ENCODE data around the gene PRKCSH.
A peak's percentile ranks its signal among the peaks of the same experiment; 100 is the strongest.

Gene PRKCSH

DNA sequence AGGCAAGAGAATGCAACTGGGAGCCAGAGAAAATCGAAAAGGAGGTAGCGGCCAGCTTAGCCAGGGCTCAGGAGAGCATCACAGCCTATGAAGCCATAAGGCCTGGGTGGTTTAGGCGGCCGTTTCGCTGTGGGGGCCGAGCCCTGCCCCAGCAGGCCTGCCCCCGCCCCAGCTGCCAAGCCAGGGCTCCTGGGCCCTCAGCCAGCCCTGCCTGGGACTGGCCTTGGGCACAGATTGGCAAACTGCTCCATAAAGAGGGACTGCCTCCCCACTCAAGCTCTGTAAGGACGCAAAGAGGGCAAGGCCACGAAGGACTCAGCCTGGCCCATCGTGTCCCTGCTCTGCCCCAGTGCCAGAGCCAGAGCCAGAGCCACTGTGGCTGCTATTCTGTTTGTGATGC, 60.0 kb downstream of the PRKCSH start:
- no peak for TF ChIP-seq CTCF (IDR thresholded peaks at IDR 0.05; ENCODE audit: low read length, missing control alignments)
- DNase-seq (ENCODE audit: low read depth): no peak
- no peak overlapping the region for H3K4me3 ChIP-seq (replicated peaks; ENCODE audit: low read depth, low read length)

- DNase-seq (ENCODE audit: low read depth): no peak
- no peak overlapping the region for H3K4me3 ChIP-seq (replicated peaks; ENCODE audit: low read depth, low read length)
- no peak for TF ChIP-seq CTCF (IDR thresholded peaks at IDR 0.05; ENCODE audit: low read length, missing control alignments)
These were observed 60.5 kb downstream of the PRKCSH start for GRCh38 chr19:11495885-11496284.

DNA sequence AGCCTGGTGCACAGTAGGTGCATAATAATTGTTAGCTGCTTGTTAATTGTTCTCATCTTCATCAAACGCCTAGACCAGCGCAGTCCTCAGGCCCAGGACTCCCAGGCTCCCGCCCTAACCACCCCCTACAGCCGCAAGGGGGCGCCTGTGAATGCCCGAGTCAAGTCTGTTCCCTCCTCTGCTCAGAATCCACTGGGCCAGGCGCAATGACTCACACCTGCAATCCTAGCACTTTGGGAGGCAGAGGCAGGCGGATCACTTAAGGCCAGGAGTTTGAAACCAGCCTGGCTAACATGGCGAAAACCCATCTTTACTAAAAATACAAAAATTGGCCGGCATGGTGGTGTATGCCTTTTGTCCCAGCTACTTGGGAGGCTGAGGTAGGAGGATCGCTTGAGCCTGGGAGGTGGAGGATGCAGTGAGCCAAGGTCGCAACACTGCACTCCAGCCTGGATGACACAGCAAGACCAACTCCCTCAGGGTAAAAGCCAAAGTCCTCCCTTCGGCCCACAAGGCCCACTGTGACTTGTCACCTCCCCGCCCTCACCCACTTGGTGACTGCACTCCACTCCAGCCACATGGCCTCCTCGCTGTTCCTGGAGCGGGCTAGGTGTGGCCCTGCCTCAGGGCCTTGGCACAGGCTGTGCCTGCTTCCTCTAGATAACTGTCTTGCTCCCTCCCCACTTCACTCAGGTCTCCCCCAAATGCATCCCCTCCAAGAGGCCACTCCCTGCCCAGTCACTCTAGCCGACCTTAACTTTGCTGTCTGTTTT, 61.1 kb downstream of the PRKCSH start:
- peak; percentile 86 for DNase-seq (ENCODE audit: low read depth)
- TF ChIP-seq CTCF (IDR thresholded peaks at IDR 0.05; ENCODE audit: low read length, missing control alignments): peak; percentile 67
- H3K4me3 ChIP-seq (replicated peaks; ENCODE audit: low read depth, low read length): no peak overlapping the region

DNA sequence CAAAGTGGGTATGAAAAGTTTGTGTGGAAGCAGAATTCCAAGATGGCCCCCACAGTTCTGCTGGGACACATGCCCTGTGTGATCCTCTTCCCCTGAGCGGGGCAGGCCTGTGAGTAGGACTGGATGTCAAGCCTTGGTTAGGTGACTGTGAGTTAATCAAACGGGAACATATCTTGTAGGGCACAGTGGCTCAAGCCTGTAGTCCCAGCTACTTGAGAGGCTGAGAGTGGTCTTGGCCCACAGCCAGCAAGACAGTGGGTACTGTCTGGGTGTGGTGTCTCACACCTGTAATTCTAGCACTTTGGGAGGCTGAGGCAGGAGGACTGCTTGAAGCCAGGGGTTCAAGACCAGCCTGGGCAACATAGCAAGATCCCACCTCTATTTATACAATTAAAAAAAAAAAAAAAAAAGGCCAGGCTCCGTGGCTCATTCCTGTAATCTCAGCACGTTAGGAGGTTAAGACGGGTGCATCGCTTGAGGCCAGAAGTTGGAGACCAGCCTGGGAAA, 63.8 kb downstream of the PRKCSH start:
- no peak for TF ChIP-seq CTCF (IDR thresholded peaks at IDR 0.05; ENCODE audit: low read length, missing control alignments)
- no peak for DNase-seq (ENCODE audit: low read depth)
- H3K4me3 ChIP-seq (replicated peaks; ENCODE audit: low read depth, low read length): no peak overlapping the region

- no peak for DNase-seq (ENCODE audit: low read depth)
- H3K4me3 ChIP-seq (replicated peaks; ENCODE audit: low read depth, low read length): no peak overlapping the region
- TF ChIP-seq CTCF (IDR thresholded peaks at IDR 0.05; ENCODE audit: low read length, missing control alignments): no peak
These were observed 64.5 kb downstream of the PRKCSH start for GRCh38 chr19:11499890-11500420.
